ENCODE measurements around the gene ELOVL2.

The ELOVL2 gene

GRCh38 chr6:10968776-10969175 lies 75.3 kb downstream of the ELOVL2 start:
- no peaks in the 10 kb centered on the region for H3K4me1 ChIP-seq (ENCODE audit: control insufficient read depth, insufficient read depth, low read length, poor library complexity, severe bottlenecking)
- no peaks in the 10 kb centered on the region for H3K36me3 ChIP-seq (ENCODE audit: control insufficient read depth, insufficient read depth, low read length)
- H3K4me3 ChIP-seq (ENCODE audit: insufficient read depth, low read depth, low read length, poor library complexity, severe bottlenecking) = no peak overlapping the region
- DNase-seq = no peak
- no peak overlapping the region for H3K27ac ChIP-seq (ENCODE audit: insufficient read depth, low read length, poor library complexity, severe bottlenecking)
- H3K9me3 ChIP-seq (ENCODE audit: control insufficient read depth, low read length) = no peaks in the 10 kb centered on the region
- no peaks in the 10 kb centered on the region for H3K27me3 ChIP-seq (replicated peaks; ENCODE audit: control insufficient read depth, insufficient read depth, low read length, poor library complexity, severe bottlenecking)

- Histone ChIP-seq H3K36me3 (ENCODE audit: control insufficient read depth, insufficient read depth, low read length) (no peaks in the 10 kb centered on the region), H3K4me3 (ENCODE audit: insufficient read depth, low read depth, low read length, poor library complexity, severe bottlenecking) (no peak overlapping the region), H3K27ac (ENCODE audit: insufficient read depth, low read length, poor library complexity, severe bottlenecking) (no peak overlapping the region), H3K27me3 (replicated peaks; ENCODE audit: control insufficient read depth, insufficient read depth, low read length, poor library complexity, severe bottlenecking) (no peaks in the 10 kb centered on the region), H3K9me3 (ENCODE audit: control insufficient read depth, low read length) (no peaks in the 10 kb centered on the region), H3K4me1 (ENCODE audit: control insufficient read depth, insufficient read depth, low read length, poor library complexity, severe bottlenecking) (no peaks in the 10 kb centered on the region)
- DNase-seq = no peak
Measured at GRCh38 chr6:10964684-10965083, 79.4 kb downstream of the ELOVL2 start.

GRCh38 chr6:10963113-10963512 lies 81.0 kb downstream of the ELOVL2 start:
- no peak overlapping the region for H3K27ac ChIP-seq (ENCODE audit: insufficient read depth, low read length, poor library complexity, severe bottlenecking)
- no peaks in the 10 kb centered on the region for H3K9me3 ChIP-seq (ENCODE audit: control insufficient read depth, low read length)
- H3K27me3 ChIP-seq (replicated peaks; ENCODE audit: control insufficient read depth, insufficient read depth, low read length, poor library complexity, severe bottlenecking) = no peaks in the 10 kb centered on the region
- no peaks in the 10 kb centered on the region for H3K36me3 ChIP-seq (ENCODE audit: control insufficient read depth, insufficient read depth, low read length)
- H3K4me3 ChIP-seq (ENCODE audit: insufficient read depth, low read depth, low read length, poor library complexity, severe bottlenecking) = no peak overlapping the region
- DNase-seq = no peak
- no peaks in the 10 kb centered on the region for H3K4me1 ChIP-seq (ENCODE audit: control insufficient read depth, insufficient read depth, low read length, poor library complexity, severe bottlenecking)

- Histone ChIP-seq H3K36me3 (ENCODE audit: control insufficient read depth, insufficient read depth, low read length) (no peaks in the 10 kb centered on the region), H3K4me1 (ENCODE audit: control insufficient read depth, insufficient read depth, low read length, poor library complexity, severe bottlenecking) (no peaks in the 10 kb centered on the region), H3K27me3 (replicated peaks; ENCODE audit: control insufficient read depth, insufficient read depth, low read length, poor library complexity, severe bottlenecking) (no peaks in the 10 kb centered on the region), H3K27ac (ENCODE audit: insufficient read depth, low read length, poor library complexity, severe bottlenecking) (no peak overlapping the region), H3K4me3 (ENCODE audit: insufficient read depth, low read depth, low read length, poor library complexity, severe bottlenecking) (no peak overlapping the region), H3K9me3 (ENCODE audit: control insufficient read depth, low read length) (no peaks in the 10 kb centered on the region)
- DNase-seq = no peak
Measured at GRCh38 chr6:10962673-10963072, 81.4 kb downstream of the ELOVL2 start.

- no peaks in the 10 kb centered on the region for H3K27me3 ChIP-seq (replicated peaks; ENCODE audit: control insufficient read depth, insufficient read depth, low read length, poor library complexity, severe bottlenecking)
- DNase-seq = no peak
- no peak overlapping the region for H3K27ac ChIP-seq (ENCODE audit: insufficient read depth, low read length, poor library complexity, severe bottlenecking)
- no peaks in the 10 kb centered on the region for H3K36me3 ChIP-seq (ENCODE audit: control insufficient read depth, insufficient read depth, low read length)
- no peak overlapping the region for H3K4me3 ChIP-seq (ENCODE audit: insufficient read depth, low read depth, low read length, poor library complexity, severe bottlenecking)
- no peaks in the 10 kb centered on the region for H3K4me1 ChIP-seq (ENCODE audit: control insufficient read depth, insufficient read depth, low read length, poor library complexity, severe bottlenecking)
- H3K9me3 ChIP-seq (ENCODE audit: control insufficient read depth, low read length) = no peaks in the 10 kb centered on the region
Measured at GRCh38 chr6:10961837-10962236, 82.3 kb downstream of the ELOVL2 start.

- Histone ChIP-seq H3K4me1 (ENCODE audit: control insufficient read depth, insufficient read depth, low read length, poor library complexity, severe bottlenecking) (no peaks in the 10 kb centered on the region), H3K27me3 (replicated peaks; ENCODE audit: control insufficient read depth, insufficient read depth, low read length, poor library complexity, severe bottlenecking) (no peaks in the 10 kb centered on the region), H3K36me3 (ENCODE audit: control insufficient read depth, insufficient read depth, low read length) (no peaks in the 10 kb centered on the region), H3K27ac (ENCODE audit: insufficient read depth, low read length, poor library complexity, severe bottlenecking) (no peak overlapping the region), H3K9me3 (ENCODE audit: control insufficient read depth, low read length) (no peaks in the 10 kb centered on the region), H3K4me3 (ENCODE audit: insufficient read depth, low read depth, low read length, poor library complexity, severe bottlenecking) (no peak overlapping the region)
- DNase-seq = no peak
Measured at GRCh38 chr6:10960171-10960570, 83.9 kb downstream of the ELOVL2 start.

GRCh38 chr6:10957414-10957886 lies 86.7 kb downstream of the ELOVL2 start:
- no peak overlapping the region for H3K4me3 ChIP-seq (ENCODE audit: insufficient read depth, low read depth, low read length, poor library complexity, severe bottlenecking)
- no peaks in the 10 kb centered on the region for H3K9me3 ChIP-seq (ENCODE audit: control insufficient read depth, low read length)
- no peaks in the 10 kb centered on the region for H3K27me3 ChIP-seq (replicated peaks; ENCODE audit: control insufficient read depth, insufficient read depth, low read length, poor library complexity, severe bottlenecking)
- no peaks in the 10 kb centered on the region for H3K36me3 ChIP-seq (ENCODE audit: control insufficient read depth, insufficient read depth, low read length)
- no peak overlapping the region for H3K27ac ChIP-seq (ENCODE audit: insufficient read depth, low read length, poor library complexity, severe bottlenecking)
- no peaks in the 10 kb centered on the region for H3K4me1 ChIP-seq (ENCODE audit: control insufficient read depth, insufficient read depth, low read length, poor library complexity, severe bottlenecking)
- no peak for DNase-seq

GRCh38 chr6:10956776-10957175 lies 87.3 kb downstream of the ELOVL2 start:
- Histone ChIP-seq H3K4me1 (ENCODE audit: control insufficient read depth, insufficient read depth, low read length, poor library complexity, severe bottlenecking) (no peaks in the 10 kb centered on the region), H3K9me3 (ENCODE audit: control insufficient read depth, low read length) (no peaks in the 10 kb centered on the region)
- DNase-seq = no peak

GRCh38 chr6:10954590-10955010 lies 89.5 kb downstream of the ELOVL2 start:
- H3K4me3 ChIP-seq (ENCODE audit: insufficient read depth, low read depth, low read length, poor library complexity, severe bottlenecking) = no peak overlapping the region
- DNase-seq = peak in 2 of 3 donors; percentile 13 to 29
- no peaks in the 10 kb centered on the region for H3K27me3 ChIP-seq (replicated peaks; ENCODE audit: control insufficient read depth, insufficient read depth, low read length, poor library complexity, severe bottlenecking)
- no peak overlapping the region for H3K27ac ChIP-seq (ENCODE audit: insufficient read depth, low read length, poor library complexity, severe bottlenecking)
- H3K4me1 ChIP-seq (ENCODE audit: control insufficient read depth, insufficient read depth, low read length, poor library complexity, severe bottlenecking) = no peaks in the 10 kb centered on the region
- no peaks in the 10 kb centered on the region for H3K36me3 ChIP-seq (ENCODE audit: control insufficient read depth, insufficient read depth, low read length)
- no peaks in the 10 kb centered on the region for H3K9me3 ChIP-seq (ENCODE audit: control insufficient read depth, low read length)

More at GRCh38 chr6:10956776-10957175, 87.3 kb downstream of the ELOVL2 start:
- H3K27me3 ChIP-seq (replicated peaks; ENCODE audit: control insufficient read depth, insufficient read depth, low read length, poor library complexity, severe bottlenecking) = no peaks in the 10 kb centered on the region
- H3K36me3 ChIP-seq (ENCODE audit: control insufficient read depth, insufficient read depth, low read length) = no peaks in the 10 kb centered on the region
- no peak overlapping the region for H3K27ac ChIP-seq (ENCODE audit: insufficient read depth, low read length, poor library complexity, severe bottlenecking)
- no peak overlapping the region for H3K4me3 ChIP-seq (ENCODE audit: insufficient read depth, low read depth, low read length, poor library complexity, severe bottlenecking)

GRCh38 chr6:10951675-10952282 lies 92.3 kb downstream of the ELOVL2 start:
- Histone ChIP-seq H3K4me3 (ENCODE audit: insufficient read depth, low read depth, low read length, poor library complexity, severe bottlenecking) (no peak overlapping the region), H3K27me3 (replicated peaks; ENCODE audit: control insufficient read depth, insufficient read depth, low read length, poor library complexity, severe bottlenecking) (no peaks in the 10 kb centered on the region), H3K36me3 (ENCODE audit: control insufficient read depth, insufficient read depth, low read length) (no peaks in the 10 kb centered on the region), H3K4me1 (ENCODE audit: control insufficient read depth, insufficient read depth, low read length, poor library complexity, severe bottlenecking) (no peaks in the 10 kb centered on the region), H3K9me3 (ENCODE audit: control insufficient read depth, low read length) (no peaks in the 10 kb centered on the region), H3K27ac (ENCODE audit: insufficient read depth, low read length, poor library complexity, severe bottlenecking) (no peak overlapping the region)
- no peak for DNase-seq

All from effector memory CD4-positive, alpha-beta T cell (primary cell).